B cell (primary cell): ENCODE results near the gene THRB. TPM values are rescaled to one million over a fixed set of nuclear protein-coding genes. Genes with fewer than 3 reads are reported as not detected.

Experiments used
- ATAC-seq: fragments of 200-7000 bp; cut with Tn5 transposase; one replicate; pipeline ENCODE4 v1.10.0; 2021; ENCODE audit warnings: low read depth, mild to moderate bottlenecking, moderate number of reproducible peaks, moderate library complexity
- CTCF ChIA-PET: fragments of 350-600 bp; sonication (Branson Sonifier 250); formaldehyde crosslinking; loops from one replicate; lab custom pipeline; 2021; ENCODE audit warnings: antibody characterized with exemption, inconsistent platforms; lab: Charles Lee
- POLR2A ChIA-PET: fragments of 350-600 bp; sonication (Branson Sonifier 250); formaldehyde crosslinking; loops from one replicate; lab custom pipeline; 2021; ENCODE audit warnings: antibody characterized with exemption; lab: Charles Lee
- DNase-seq: peaks from one replicate; pipeline ENCODE4 v3.0.0; 2013
- H2AFZ ChIP-seq: 2 replicates; pipeline ENCODE4 v1.6.1; 2012; ENCODE audit warnings: mild to moderate bottlenecking, low read depth, low read length; ENCODE audit not compliant: insufficient read depth, poor library complexity, severe bottlenecking
- H3K27ac ChIP-seq, 2 donors: 1 replicate in 1 of 2; 2 replicates in 1 of 2; pipeline ENCODE4 v1.5.1; 2012 to 2013; ENCODE audit warnings: low read length in 2 of 2, mild to moderate bottlenecking in 2 of 2, moderate library complexity in 1 of 2
- H3K27me3 ChIP-seq, 4 experiments: fragments of 200-600 bp in 1 of 4; sonication (generic) in 1 of 4; replicated peaks in 1 of 4; 1 replicate in 2 of 4; 2 replicates in 2 of 4; pipeline versions ENCODE4 v1.6.1 to v1.7.0; 2013 to 2016; ENCODE audit warnings: low read length in 3 of 4, mild to moderate bottlenecking in 2 of 4, mixed read lengths in 1 of 4, moderate library complexity in 1 of 4; ENCODE audit not compliant: insufficient read depth in 4 of 4, control insufficient read depth in 3 of 4; ENCODE audit errors: control extremely low read depth in 1 of 4
- H3K36me3 ChIP-seq, 2 experiments: replicated peaks in 1 of 2; 1 replicate in 1 of 2; 2 replicates in 1 of 2; pipeline versions ENCODE4 v1.6.1 to v1.7.1; 2013; ENCODE audit warnings: low read length in 1 of 2; ENCODE audit not compliant: insufficient read depth in 2 of 2, control insufficient read depth in 1 of 2; ENCODE audit errors: control extremely low read depth in 1 of 2, extremely low read depth in 1 of 2
- H3K4me1 ChIP-seq, 2 donors: fragments of 200-600 bp in 1 of 2; sonication (generic) in 1 of 2; 1 replicate in 1 of 2; 2 replicates in 1 of 2; pipeline versions ENCODE4 v1.5.1 to v1.6.1; 2013 to 2017; ENCODE audit warnings: low read length in 2 of 2; ENCODE audit not compliant: control insufficient read depth in 2 of 2, insufficient read depth in 2 of 2
- H3K4me2 ChIP-seq: replicated peaks from 2 replicates; pipeline ENCODE3; 2012; ENCODE audit warnings: mild to moderate bottlenecking, low read depth, low read length; ENCODE audit not compliant: poor library complexity, severe bottlenecking
- H3K4me3 ChIP-seq, 5 experiments: fragments of 200-600 bp in 1 of 5; sonication (generic) in 1 of 5; 1 replicate in 3 of 5; 2 replicates in 2 of 5; pipeline versions ENCODE4 v1.5.1 to v1.7.0; 2011 to 2016; ENCODE audit warnings: low read length in 4 of 5, mild to moderate bottlenecking in 4 of 5, low read depth in 2 of 5, control low read depth in 1 of 5, moderate library complexity in 1 of 5; ENCODE audit not compliant: insufficient read depth in 1 of 5; ENCODE audit errors: control extremely low read depth in 1 of 5, extremely low read depth in 1 of 5
- H3K79me2 ChIP-seq: fragments of 200-600 bp; sonication (generic); one replicate; pipeline ENCODE4 v1.6.0; 2016; ENCODE audit warnings: low read length; ENCODE audit not compliant: control insufficient read depth, insufficient read depth
- H3K9ac ChIP-seq: fragments of 200-600 bp; sonication (generic); 2 replicates; pipeline ENCODE4 v1.6.1; 2017; ENCODE audit warnings: mild to moderate bottlenecking, low read length, moderate library complexity
- H3K9me3 ChIP-seq, 3 donors: one replicate each; pipeline versions ENCODE4 v1.6.1 to v1.7.1; 2013; ENCODE audit warnings: low read length in 2 of 3; ENCODE audit not compliant: control insufficient read depth in 2 of 3, insufficient read depth in 1 of 3; ENCODE audit errors: control extremely low read depth in 1 of 3
- H4K20me1 ChIP-seq: 2 replicates; pipeline ENCODE4 v1.6.0; 2012; ENCODE audit warnings: mild to moderate bottlenecking, low read length; ENCODE audit not compliant: insufficient read depth, control insufficient read depth, poor library complexity, severe bottlenecking
- H3K27ac Mint-ChIP-seq: one replicate; pipeline ENCODE4 v1.8.0; 2021; ENCODE audit warnings: mixed read lengths
- H3K27me3 Mint-ChIP-seq: one replicate; pipeline ENCODE4 v1.8.0; 2021; ENCODE audit warnings: mixed read lengths
- H3K4me1 Mint-ChIP-seq: one replicate; pipeline ENCODE4 v1.8.0; 2021; ENCODE audit warnings: mixed read lengths
- H3K4me3 Mint-ChIP-seq: one replicate; pipeline ENCODE4 v1.8.0; 2021; ENCODE audit warnings: mixed read lengths
- H3K9me3 Mint-ChIP-seq: one replicate; pipeline ENCODE4 v1.8.0; 2022; ENCODE audit warnings: mixed read lengths; ENCODE audit not compliant: insufficient read depth
- EZH2 ChIP-seq: IDR thresholded peaks from 2 replicates; pipeline ENCODE4 v1.6.1; 2012; ENCODE audit warnings: borderline replicate concordance, low read depth, mild to moderate bottlenecking, moderate library complexity, low read length; ENCODE audit not compliant: insufficient read depth, poor library complexity, severe bottlenecking
- WGBS: methylation state at CpG from one replicate; pipeline ENCODE4 v1.1.5; 2013; ENCODE audit warnings: missing lambda C conversion rate; ENCODE audit not compliant: insufficient coverage; 5-methylcytosine and 5-hydroxymethylcytosine counted together
- intact Hi-C: fragments of 100-400 bp; cut with micrococcal nuclease; formaldehyde crosslinking; loops from one replicate; pipeline ENCODE4 v1.10.0; 2022
- polyA plus RNA-seq: library from polyadenylated mRNA; depleted of rRNA; stranded (reverse); fragments of >200 nt; gene quantifications from 2 replicates; pipeline ENCODE4 v1.2.3, GENCODE V29; 2012
- total RNA-seq, 2 donors: library from RNA; stranded (reverse); fragments of 120-200 nt in 1 of 2; gene quantifications; 1 replicate in 1 of 2; 2 replicates in 1 of 2; pipeline versions ENCODE4 v1.2.3 to v1.2.4, GENCODE V29; 2013 to 2022
- TF ChIP-seq, protein P1 (sequence below): fragments of 200-600 bp; IDR thresholded peaks from one replicate; pipeline ENCODE4 v1.8.0; 2022; ENCODE audit warnings: antibody characterized with exemption, mild to moderate bottlenecking

The THRB gene
- total and polyA plus RNA-seq, 2 donors (not counting 1 experiment from before 2014, with no cell fraction given) = 0.86 to 1.8 TPM

DNA sequence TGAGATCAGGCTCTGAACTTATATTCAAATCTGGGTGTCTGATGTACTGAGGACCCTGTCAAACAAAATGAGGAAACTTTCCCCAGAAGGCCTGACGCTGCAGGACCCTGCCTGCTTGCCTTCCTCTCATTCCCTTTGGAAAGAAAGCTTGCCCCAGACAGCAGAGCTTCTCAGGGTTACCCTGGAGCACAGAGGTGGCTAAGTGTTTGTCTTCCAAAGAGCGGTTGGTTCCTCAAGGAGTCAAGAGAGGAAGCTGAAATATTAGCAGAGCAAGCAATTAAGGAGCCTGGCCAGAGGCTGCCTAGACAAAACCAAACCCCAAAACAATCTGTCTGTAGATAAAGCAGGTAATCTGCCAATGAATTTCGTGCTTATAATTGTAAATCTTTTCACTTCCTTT is 374.2 kb downstream of the THRB start:
- no peaks in the 10 kb centered on the region for H3K27me3 ChIP-seq
- H3K9me3 ChIP-seq = no peaks in the 10 kb centered on the region
- no peak overlapping the region for H3K27ac ChIP-seq
- DNase-seq = no peak
- ChIA-PET POLR2A (no interaction called here), CTCF (no interaction called here)
- no peak overlapping the region for H3K4me2 ChIP-seq
- H3K9ac ChIP-seq = no peak overlapping the region
- ATAC-seq = no peak
- no peak overlapping the region for H3K4me3 ChIP-seq
- no peak for TF ChIP-seq EZH2
- TF ChIP-seq, protein P1, sequence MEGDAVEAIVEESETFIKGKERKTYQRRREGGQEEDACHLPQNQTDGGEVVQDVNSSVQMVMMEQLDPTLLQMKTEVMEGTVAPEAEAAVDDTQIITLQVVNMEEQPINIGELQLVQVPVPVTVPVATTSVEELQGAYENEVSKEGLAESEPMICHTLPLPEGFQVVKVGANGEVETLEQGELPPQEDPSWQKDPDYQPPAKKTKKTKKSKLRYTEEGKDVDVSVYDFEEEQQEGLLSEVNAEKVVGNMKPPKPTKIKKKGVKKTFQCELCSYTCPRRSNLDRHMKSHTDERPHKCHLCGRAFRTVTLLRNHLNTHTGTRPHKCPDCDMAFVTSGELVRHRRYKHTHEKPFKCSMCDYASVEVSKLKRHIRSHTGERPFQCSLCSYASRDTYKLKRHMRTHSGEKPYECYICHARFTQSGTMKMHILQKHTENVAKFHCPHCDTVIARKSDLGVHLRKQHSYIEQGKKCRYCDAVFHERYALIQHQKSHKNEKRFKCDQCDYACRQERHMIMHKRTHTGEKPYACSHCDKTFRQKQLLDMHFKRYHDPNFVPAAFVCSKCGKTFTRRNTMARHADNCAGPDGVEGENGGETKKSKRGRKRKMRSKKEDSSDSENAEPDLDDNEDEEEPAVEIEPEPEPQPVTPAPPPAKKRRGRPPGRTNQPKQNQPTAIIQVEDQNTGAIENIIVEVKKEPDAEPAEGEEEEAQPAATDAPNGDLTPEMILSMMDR = no peak
- no peak overlapping the region for H2AFZ ChIP-seq
- H3K4me1 Mint-ChIP-seq = no peaks in the 10 kb centered on the region
- WGBS = 77% methylated on average over 1 of the region's 3 CpGs
- no peaks in the 10 kb centered on the region for H3K4me1 ChIP-seq
- no peaks in the 10 kb centered on the region for H4K20me1 ChIP-seq
- no peaks in the 10 kb centered on the region for H3K9me3 Mint-ChIP-seq
- no peak overlapping the region for H3K27ac Mint-ChIP-seq
- intact Hi-C loops = no loop called here
- H3K27me3 Mint-ChIP-seq = peaks cover 5% of the 10 kb centered on the region
- no peaks in the 10 kb centered on the region for H3K36me3 ChIP-seq
- H3K4me3 Mint-ChIP-seq = no peak overlapping the region
- H3K79me2 ChIP-seq = no peaks in the 10 kb centered on the region

GRCh38 chr3:24119321-24119751 is 375.3 kb downstream of the THRB start:
- intact Hi-C loops = no loop called here
- WGBS = 96% methylated on average over 7 of the region's 12 CpGs
- no peak overlapping the region for H3K27ac Mint-ChIP-seq
- CTCF ChIA-PET = no interaction called here
- Histone ChIP-seq H4K20me1 (no peaks in the 10 kb centered on the region), H3K27ac (no peak overlapping the region), H3K4me3 (no peak overlapping the region), H3K36me3 (no peaks in the 10 kb centered on the region), H3K9ac (no peak overlapping the region), H3K79me2 (no peaks in the 10 kb centered on the region), H3K4me1 (no peaks in the 10 kb centered on the region), H2AFZ (no peak overlapping the region), H3K9me3 (no peaks in the 10 kb centered on the region), H3K4me2 (no peak overlapping the region), H3K27me3 (no peaks in the 10 kb centered on the region)
- no peak for DNase-seq
- no peak overlapping the region for H3K4me3 Mint-ChIP-seq
- POLR2A ChIA-PET = no interaction called here
- H3K4me1 Mint-ChIP-seq = no peaks in the 10 kb centered on the region
- no peak for ATAC-seq
- TF ChIP-seq, protein P1 = no peak
- TF ChIP-seq EZH2 = no peak
- peaks cover 11% of the 10 kb centered on the region for H3K27me3 Mint-ChIP-seq
- H3K9me3 Mint-ChIP-seq = no peaks in the 10 kb centered on the region
